OCI-LY1 (cell line): ENCODE results near the gene SHC1.

ENCODE experiments used
- H2AFZ ChIP-seq: fragments of 200-600 bp; sonication (generic), shearing (Covaris generic); 2 replicates; pipeline ENCODE4 v1.6.0; 2014; ENCODE audit warnings: antibody characterized with exemption, mild to moderate bottlenecking, low read length
- H3F3A ChIP-seq: fragments of 200-600 bp; sonication (generic), shearing (Covaris generic); 2 replicates; pipeline ENCODE4 v1.6.0; 2014; ENCODE audit warnings: mild to moderate bottlenecking, antibody characterized with exemption, low read length, moderate library complexity; ENCODE audit not compliant: insufficient read depth
- H3K27ac ChIP-seq: fragments of 200-600 bp; sonication (generic); 2 replicates; pipeline ENCODE4 v1.5.1; 2014; ENCODE audit warnings: low read length, mixed run types, mild to moderate bottlenecking, low read depth; ENCODE audit not compliant: poor library complexity, severe bottlenecking
- H3K27me3 ChIP-seq: fragments of 200-600 bp; sonication (generic); 2 replicates; pipeline ENCODE4 v1.6.0; 2014; ENCODE audit warnings: antibody characterized with exemption, mild to moderate bottlenecking, low read length, moderate library complexity; ENCODE audit not compliant: insufficient read depth
- H3K36me3 ChIP-seq: fragments of 200-600 bp; sonication (generic); 2 replicates; pipeline ENCODE4 v1.6.1; 2014; ENCODE audit warnings: mild to moderate bottlenecking, antibody characterized with exemption, low read length, moderate library complexity, mixed read lengths; ENCODE audit not compliant: insufficient read depth
- H3K4me1 ChIP-seq: fragments of 200-600 bp; sonication (generic); 2 replicates; pipeline ENCODE4 v1.5.1; 2014; ENCODE audit warnings: mild to moderate bottlenecking, low read length, moderate library complexity; ENCODE audit not compliant: insufficient read depth, severe bottlenecking
- H3K4me2 ChIP-seq: fragments of 200-600 bp; sonication (generic), shearing (Covaris generic); 2 replicates; pipeline ENCODE4 v1.6.1; 2014; ENCODE audit warnings: low read length
- H3K4me3 ChIP-seq: fragments of 200-600 bp; sonication (generic); 2 replicates; pipeline ENCODE4 v1.5.1; 2014; ENCODE audit warnings: low read length, low read depth, mild to moderate bottlenecking, mixed read lengths; ENCODE audit not compliant: poor library complexity, severe bottlenecking
- H3K79me2 ChIP-seq: fragments of 200-600 bp; shearing (Covaris generic); 2 replicates; pipeline ENCODE4 v1.6.1; 2016; ENCODE audit warnings: mixed run types, low read length, mixed read lengths; ENCODE audit not compliant: insufficient read depth
- H3K9ac ChIP-seq: fragments of 200-600 bp; sonication (generic), shearing (Covaris generic); 2 replicates; pipeline ENCODE4 v1.6.1; 2014; ENCODE audit warnings: mild to moderate bottlenecking, low read length, mixed read lengths
- H3K9me2 ChIP-seq: fragments of 200-600 bp; sonication (generic), shearing (Covaris generic); 2 replicates; pipeline ENCODE4 v1.6.1; 2014; ENCODE audit warnings: low read depth, mild to moderate bottlenecking, low read length, mixed read lengths
- H3K9me3 ChIP-seq: fragments of 200-600 bp; shearing (Covaris generic); 2 replicates; pipeline ENCODE4 v1.6.1; 2014; ENCODE audit warnings: low read length, mixed read lengths
- H4K20me1 ChIP-seq: fragments of 200-600 bp; sonication (generic), shearing (Covaris generic); 2 replicates; pipeline ENCODE4 v1.6.0; 2016; ENCODE audit warnings: mild to moderate bottlenecking, low read length; ENCODE audit not compliant: insufficient read depth
- EZH2 ChIP-seq: fragments of 200-600 bp; sonication (generic), shearing (Covaris generic); IDR thresholded peaks from 2 replicates; pipeline ENCODE4 v1.8.0; 2017; ENCODE audit warnings: borderline replicate concordance, mixed run types, mild to moderate bottlenecking, antibody characterized with exemption, low read length, moderate library complexity, mixed read lengths
- TF ChIP-seq, protein P1 (sequence below): fragments of 200-600 bp; sonication (generic), shearing (Covaris generic); IDR thresholded peaks from 2 replicates; pipeline ENCODE4 v1.5.1; 2017; ENCODE audit warnings: mild to moderate bottlenecking, antibody characterized with exemption, low read length, moderate library complexity, mixed read lengths

The SHC1 gene

DNA sequence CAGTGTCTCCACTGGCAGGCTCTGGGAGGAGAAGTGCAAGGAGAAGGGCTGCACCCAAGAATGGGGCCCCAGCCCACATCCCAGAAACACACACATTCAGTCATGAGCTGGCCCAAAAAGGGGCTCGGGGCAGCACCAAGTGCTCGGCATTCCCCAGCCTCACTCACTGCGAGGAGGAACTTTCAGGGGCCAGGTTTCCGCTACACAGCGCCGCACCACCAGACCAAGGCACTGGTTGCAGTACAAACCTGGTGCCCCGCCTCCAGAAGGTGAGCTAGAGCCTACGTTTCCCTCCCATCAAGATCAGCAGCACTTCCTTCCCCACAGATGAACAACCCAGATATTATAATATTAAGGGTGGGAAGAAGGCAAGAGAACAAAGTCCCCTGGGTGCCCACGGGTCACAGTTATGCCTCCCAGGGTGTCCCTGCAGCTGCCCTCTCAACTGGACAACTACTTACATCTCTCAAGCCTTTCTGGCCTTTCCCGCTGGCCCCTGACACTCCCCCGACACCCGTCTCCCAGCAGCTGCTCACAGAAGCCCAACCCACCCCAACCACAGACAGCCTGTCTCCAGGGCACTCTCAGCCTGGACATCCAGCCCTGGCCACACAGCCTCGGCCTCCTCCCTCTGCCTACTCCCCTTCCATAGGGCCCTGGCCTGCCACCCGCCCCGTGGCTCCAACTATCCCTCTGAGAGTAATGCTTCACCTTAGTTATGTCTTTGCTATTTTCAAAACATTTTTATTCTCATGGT lies 18.5 kb downstream of the SHC1 start:
- Histone ChIP-seq H3K9ac (peak overlapping the region; percentile 57; the same call in 1 of the 2 replicates), H3K9me3 (no peaks in the 10 kb centered on the region), H3K27me3 (no peaks in the 10 kb centered on the region), H3K27ac (peak overlapping the region; percentile 89), H2AFZ (no peak overlapping the region), H3K36me3 (peaks cover 8% of the 10 kb centered on the region; the same call in 1 of the 2 replicates), H3K79me2 (no peaks in the 10 kb centered on the region), H3K4me3 (peak overlapping the region; percentile 49), H4K20me1 (no peaks in the 10 kb centered on the region), H3F3A (no peaks in the 10 kb centered on the region), H3K9me2 (no peaks in the 10 kb centered on the region), H3K4me1 (peaks cover 64% of the 10 kb centered on the region), H3K4me2 (peak overlapping the region; percentile 74)
- TF ChIP-seq, protein P1, sequence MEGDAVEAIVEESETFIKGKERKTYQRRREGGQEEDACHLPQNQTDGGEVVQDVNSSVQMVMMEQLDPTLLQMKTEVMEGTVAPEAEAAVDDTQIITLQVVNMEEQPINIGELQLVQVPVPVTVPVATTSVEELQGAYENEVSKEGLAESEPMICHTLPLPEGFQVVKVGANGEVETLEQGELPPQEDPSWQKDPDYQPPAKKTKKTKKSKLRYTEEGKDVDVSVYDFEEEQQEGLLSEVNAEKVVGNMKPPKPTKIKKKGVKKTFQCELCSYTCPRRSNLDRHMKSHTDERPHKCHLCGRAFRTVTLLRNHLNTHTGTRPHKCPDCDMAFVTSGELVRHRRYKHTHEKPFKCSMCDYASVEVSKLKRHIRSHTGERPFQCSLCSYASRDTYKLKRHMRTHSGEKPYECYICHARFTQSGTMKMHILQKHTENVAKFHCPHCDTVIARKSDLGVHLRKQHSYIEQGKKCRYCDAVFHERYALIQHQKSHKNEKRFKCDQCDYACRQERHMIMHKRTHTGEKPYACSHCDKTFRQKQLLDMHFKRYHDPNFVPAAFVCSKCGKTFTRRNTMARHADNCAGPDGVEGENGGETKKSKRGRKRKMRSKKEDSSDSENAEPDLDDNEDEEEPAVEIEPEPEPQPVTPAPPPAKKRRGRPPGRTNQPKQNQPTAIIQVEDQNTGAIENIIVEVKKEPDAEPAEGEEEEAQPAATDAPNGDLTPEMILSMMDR = no peak
- TF ChIP-seq EZH2 = no peak

DNA sequence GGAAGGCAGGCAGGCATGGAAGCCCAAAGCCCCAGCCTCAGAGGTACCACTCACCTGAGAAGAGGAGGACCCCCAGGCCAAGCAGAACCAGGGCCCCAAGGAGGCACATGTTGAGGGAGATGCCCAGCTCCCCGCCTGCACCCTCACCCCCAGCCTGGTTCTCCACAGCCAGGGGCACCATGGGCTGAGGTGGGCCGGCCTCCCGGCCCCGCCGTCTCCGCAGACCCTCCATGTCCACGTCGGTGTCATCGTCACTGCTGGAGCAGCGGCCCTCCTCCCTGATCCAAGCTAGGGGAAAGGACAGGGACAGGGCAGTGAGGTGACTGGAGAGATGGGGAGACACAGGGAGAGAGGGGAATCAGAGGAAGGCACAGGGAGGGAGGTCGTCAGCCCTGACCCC lies 22.5 kb downstream of the SHC1 start:
- Histone ChIP-seq H3K27me3 (no peaks in the 10 kb centered on the region), H3K9me2 (no peaks in the 10 kb centered on the region), H3F3A (no peaks in the 10 kb centered on the region), H3K4me1 (peaks cover 48% of the 10 kb centered on the region), H3K9ac (no peak overlapping the region), H3K9me3 (no peaks in the 10 kb centered on the region), H3K4me3 (no peak overlapping the region), H3K36me3 (peaks cover 12% of the 10 kb centered on the region; the same call in 1 of the 2 replicates), H3K79me2 (no peaks in the 10 kb centered on the region), H3K4me2 (no peak overlapping the region), H2AFZ (no peak overlapping the region), H4K20me1 (no peaks in the 10 kb centered on the region), H3K27ac (no peak overlapping the region)
- no peak for TF ChIP-seq EZH2
- TF ChIP-seq, protein P1 = no peak

DNA sequence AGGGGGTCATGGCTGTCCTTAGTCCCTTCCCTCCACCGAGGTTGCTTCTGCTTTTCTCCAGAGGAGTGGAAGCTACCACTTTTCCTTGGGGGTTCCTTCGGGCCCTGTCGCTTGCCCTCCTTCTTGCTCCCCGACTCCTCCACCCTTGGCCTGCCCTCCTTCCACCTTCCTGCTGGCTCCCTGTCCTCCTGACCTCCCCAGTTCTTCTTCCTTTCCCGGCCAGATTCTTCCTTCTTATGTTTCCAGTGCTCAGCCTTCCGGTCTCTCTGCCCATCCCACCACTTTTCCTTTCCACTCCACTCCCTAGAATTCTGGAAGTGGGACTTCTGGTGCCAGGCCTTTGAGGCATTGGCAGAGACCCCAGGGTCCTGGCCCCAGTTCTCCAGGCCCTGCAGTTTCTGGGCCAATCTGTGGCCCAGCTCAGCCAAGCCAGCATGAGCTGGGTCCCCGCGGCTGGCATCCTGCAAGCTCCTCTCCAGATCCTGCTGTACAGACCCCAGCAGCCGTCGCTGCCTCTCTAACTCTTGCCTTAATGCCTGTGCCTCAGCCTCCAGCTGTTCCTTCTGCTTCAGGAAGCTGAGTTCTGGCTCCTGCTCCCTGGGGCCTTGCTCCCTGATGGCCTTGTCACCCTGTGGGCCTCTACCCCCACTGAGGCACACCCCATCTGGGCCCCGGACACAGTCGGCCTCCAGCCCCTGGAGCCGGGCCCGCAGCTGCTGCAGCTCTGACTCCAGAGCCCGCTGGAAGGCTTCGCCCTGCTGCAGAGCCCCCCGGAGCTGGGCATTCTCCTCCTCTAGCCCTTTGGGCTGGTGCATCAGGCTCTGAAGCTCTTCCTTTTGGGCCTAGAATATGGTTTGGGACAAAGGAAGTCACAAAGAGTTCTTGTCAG lies 24.3 kb downstream of the SHC1 start:
- H3K9me3 ChIP-seq = no peaks in the 10 kb centered on the region
- no peak overlapping the region for H3K27ac ChIP-seq
- no peaks in the 10 kb centered on the region for H4K20me1 ChIP-seq
- no peak overlapping the region for H3K4me3 ChIP-seq
- no peaks in the 10 kb centered on the region for H3K79me2 ChIP-seq
- H3K36me3 ChIP-seq = peaks cover 12% of the 10 kb centered on the region; the same call in 1 of the 2 replicates
- H3K27me3 ChIP-seq = no peaks in the 10 kb centered on the region
- no peak for TF ChIP-seq EZH2
- TF ChIP-seq, protein P1 = no peak
- no peak overlapping the region for H3K4me2 ChIP-seq
- H3K9me2 ChIP-seq = no peaks in the 10 kb centered on the region
- H3K9ac ChIP-seq = no peak overlapping the region
- H3K4me1 ChIP-seq = peaks cover 48% of the 10 kb centered on the region
- H3F3A ChIP-seq = no peaks in the 10 kb centered on the region
- no peak overlapping the region for H2AFZ ChIP-seq
